HG02943 (cell line): Measurements from ENCODE around the gene ANKRD33B.
"Not testable (repeated sequence)": the region's sequence is repeated elsewhere in the genome, so short reads cannot be mapped to it uniquely, and the experiment has no call there.

Source experiments
- ATAC-seq: cut with Tn5 transposase; IDR thresholded peaks from one replicate; pipeline ENCODE4 v1.9.1; 2021; ENCODE audit warnings: mild to moderate bottlenecking, low read depth, moderate library complexity; ENCODE audit not compliant: unreplicated experiment

ANKRD33B gene

DNA sequence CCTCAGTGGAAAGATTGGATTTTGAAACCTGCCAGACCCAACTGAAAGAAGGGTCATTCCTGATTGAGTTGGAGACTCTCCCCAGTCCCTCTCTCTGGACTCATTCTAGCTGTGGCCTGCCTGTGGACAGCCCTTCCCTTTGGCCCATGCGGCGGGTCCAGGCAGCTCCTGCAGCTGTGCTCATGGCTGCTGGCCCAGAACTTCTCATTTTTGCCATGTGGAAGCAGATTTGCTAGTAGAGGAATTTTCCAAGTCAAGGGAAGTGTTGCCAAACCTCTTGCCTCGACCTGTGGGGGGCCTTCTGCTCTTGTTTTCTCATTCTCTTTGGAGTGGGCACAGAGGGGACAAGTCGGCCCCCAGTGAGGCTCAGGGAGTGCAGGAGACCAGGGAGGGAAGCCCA lies 89.2 kb downstream of the ANKRD33B start:
- ATAC-seq, result no peak

DNA sequence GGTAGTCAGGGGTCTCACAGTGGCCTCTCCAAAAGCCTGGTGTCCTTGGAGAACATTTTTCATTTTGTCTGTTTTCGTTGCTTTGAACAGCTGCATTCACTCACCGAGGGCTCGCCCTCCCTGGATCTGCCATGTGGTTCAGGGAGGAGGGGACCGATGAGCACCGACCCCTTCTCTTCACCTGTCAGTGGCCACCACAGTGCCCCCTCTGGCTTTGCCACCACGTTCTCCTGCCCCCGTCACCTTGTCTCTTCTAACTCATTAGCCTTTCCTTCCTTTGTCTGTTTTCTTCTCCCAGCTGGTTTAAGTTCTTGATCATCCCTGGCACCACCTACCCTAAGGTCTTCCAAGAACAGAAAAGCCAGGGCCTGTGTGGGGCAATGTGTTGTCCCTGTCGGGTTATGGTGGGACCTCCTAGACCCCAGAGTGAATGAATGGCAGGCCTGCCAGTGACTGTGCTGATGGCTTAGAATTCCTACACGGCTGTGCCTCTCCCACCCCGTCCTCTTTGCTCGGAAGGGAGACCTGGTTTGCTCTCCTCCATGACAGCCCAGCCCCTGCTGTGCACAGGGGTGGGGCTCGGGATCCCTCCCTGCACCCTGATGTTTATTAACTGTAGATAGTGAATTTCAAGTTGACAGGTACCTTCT lies 90.0 kb downstream of the ANKRD33B start:
- ATAC-seq, result no peak

DNA sequence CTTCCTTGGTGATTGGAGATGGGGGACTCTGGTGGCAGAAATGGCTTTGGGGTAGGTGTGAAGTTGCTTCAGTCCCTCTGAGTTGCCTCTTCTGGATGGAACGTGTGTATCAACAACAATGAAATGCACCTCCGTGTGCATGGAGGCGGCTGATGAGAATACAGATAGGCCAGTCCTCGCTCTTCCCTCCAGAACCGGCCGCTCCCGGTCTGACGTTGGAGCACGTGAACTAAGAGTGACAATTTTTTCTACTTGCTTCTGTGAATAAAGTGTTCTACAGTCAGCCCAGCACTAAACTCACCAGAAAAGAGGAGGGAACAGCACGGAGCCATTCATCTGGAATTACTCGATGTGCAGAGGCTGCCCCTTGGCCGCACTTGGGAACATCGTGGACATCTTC lies 90.7 kb downstream of the ANKRD33B start:
- ATAC-seq, result no peak

DNA sequence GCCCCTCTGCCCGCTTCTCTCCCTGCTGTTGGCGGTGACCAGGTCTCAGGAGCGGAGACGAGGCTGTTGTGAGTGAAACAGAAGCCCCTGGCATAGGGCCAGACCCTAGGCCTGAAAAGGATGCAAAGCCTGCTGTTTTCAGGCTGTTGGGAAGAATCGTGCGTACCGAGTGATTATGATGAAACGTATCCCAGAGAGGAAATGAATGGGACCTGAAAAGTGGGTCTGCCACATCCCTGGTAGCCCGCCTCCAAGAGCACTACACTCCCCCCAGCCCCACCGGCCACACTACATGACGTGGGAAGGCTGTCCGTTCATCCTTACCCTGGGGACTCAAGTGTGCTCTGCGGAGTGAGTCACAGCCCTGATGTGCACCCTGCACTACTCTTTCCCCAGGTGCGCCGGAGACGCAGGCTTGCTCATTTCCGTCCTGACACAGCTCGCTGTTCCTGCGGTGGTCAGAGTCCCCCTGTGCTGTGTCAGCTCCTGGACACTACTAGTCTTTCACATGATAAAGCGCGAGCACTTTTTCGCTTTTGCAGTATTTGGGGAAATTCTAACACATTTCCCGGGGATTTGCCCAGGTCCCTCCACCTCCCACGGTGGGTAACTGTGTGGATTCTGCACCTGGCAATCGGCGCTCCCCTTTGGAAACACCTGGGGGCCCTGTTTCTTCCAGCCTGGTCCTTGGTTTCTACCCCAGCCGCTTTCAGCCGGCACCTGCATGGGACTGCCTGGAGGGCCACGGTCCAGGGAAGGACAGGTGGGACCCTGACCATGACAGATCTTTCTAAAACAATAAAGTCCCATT lies 91.5 kb downstream of the ANKRD33B start:
- ATAC-seq, result no peak

DNA sequence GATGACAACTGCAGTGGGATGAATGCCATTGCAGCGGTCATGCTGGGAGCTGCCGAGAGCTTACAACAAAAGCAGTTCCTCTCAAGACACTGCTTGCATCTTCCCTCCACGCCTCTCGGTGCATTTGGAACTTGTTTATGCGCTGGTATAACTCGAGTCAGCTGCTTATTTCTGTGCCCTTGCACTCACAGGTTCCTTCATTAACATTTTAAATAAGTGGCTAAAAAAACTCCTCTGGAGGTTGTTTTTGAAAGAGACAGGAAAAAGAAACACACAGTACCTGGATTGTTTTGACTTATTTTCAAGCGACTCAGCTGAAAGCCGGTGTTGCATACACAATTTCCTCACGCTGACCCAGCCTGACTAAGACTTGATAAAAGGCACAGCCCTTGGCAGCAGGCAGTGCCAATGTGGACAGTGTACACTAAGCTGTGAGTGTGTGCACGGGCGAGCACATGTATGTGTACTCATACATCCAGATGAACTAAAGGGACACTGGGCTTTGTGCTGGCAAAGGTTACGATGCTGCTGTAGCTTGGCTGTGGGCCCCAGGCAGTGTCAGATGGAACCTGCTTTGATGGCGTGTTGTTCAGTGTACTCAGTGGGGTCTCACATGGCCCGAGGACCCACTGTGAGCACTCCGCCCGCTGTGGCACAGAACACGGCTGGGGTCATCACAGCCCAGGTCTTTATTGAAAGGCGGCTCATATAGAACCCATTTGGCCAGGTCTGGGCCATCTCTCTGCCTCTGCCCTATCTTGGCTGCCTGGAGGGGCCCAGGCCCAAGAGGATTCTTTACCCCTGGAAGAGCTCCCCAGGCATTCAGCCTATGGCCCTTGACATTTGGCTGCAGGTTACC lies 92.3 kb downstream of the ANKRD33B start:
- ATAC-seq, result no peak

DNA sequence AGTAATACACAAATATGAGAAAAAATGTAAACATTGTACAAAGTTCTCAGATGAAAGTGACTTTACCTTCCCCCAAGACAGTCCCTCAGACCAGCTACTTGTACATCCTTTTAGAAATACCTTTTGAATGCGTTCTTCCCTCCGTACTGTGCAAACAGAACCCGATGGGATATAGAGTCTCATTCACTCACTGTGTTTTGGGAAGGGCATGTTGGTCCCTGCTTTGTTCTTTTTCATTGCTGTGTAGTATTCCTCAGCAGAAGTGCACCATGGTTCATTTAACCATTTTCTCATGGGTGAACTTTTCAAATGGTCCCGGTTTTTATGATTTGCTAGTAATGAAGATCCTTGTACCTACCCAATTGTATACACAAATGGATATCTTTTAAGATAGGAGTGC lies 94.4 kb downstream of the ANKRD33B start:
- ATAC-seq, result no peak

DNA sequence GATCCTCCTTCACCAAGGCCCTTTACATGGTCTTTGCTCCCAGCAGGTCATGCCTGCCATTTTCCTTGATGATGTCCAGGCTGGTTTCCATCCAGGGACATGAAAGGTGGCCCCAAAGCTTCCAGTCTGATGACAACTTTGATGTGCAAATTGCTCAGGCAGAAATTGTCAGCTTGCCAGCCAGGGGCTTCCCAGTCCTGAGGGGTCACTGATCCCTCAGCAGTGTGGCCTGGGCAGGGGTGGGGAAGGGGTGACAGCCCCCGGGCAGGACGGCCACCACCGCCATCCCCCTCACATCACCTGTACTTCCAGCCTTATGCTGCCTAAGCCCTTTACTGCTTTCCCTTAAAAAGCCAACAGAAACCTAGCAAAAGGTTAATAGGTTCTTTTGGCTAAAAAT lies 96.3 kb downstream of the ANKRD33B start:
- no peak for ATAC-seq

DNA sequence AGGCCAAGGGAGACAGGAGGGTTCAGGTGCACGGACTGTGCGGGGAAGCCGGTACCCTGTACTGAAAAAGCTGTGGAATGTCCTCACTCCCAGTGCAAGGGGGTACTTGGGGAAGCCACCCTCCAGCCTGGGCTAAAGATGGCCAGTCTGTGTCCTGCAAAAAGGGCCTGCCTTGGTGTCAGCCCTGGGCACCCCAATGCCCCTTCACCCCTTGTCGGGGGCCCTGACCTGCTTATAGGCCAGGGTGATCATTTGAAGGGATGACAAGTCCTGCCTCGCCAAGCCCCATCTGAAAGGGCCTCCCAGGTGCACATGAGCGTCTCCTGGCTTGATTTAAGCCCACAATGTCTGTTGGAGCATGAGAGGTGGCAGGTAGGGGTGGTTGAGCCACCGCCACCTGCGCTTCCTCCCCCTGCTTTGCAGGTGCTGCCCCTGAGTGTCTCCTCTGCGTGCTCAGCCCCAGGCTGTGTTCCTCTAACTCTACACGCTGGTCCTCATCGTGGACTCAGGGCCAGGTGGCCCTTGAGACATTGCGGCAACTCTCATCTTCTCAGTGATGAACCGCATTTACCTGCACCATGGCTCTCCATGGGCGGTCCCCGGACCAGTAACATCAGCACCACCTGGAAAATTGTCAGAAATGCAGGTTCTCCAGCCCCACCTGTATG lies 97.0 kb downstream of the ANKRD33B start:
- ATAC-seq, result no peak

DNA sequence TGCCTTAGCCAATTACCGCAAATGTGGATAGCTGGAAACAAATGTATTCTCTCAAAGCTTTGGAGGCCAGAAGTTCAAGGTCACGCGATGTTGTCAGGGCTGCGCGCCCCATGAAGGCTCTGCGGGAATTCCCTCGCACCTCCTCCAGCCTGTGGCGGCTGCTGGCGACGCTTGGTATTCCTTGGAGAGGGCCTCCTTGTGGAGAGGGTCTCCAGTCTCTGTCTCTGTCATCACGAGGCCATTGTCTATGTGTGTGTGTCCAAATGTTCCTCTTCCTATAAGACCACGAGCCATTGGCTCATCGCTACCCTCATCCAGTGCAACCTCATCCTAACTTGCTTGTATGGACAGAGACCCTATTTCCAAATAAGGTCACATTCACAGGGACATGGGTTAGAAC lies 97.5 kb downstream of the ANKRD33B start:
- no peak for ATAC-seq

DNA sequence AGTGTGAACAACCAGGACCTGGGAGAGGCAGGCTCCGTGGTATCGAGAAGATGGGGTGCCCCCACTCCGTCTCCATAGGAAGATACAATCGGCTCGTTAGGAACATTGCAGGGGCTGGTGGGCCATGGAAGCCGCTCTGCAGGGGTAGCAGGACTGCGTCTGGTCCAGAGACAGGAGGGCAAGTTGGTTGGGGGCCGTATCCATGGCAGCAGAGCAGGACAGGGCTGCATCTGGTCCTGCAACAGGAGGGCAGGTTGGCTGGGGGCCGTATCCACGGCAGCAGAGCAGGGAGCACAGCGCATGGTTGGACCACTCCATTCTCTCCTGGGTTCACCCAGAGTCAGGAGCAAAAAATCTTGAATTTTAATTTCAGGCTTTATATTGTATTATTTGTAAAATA lies 98.2 kb downstream of the ANKRD33B start:
- ATAC-seq, result no peak

DNA sequence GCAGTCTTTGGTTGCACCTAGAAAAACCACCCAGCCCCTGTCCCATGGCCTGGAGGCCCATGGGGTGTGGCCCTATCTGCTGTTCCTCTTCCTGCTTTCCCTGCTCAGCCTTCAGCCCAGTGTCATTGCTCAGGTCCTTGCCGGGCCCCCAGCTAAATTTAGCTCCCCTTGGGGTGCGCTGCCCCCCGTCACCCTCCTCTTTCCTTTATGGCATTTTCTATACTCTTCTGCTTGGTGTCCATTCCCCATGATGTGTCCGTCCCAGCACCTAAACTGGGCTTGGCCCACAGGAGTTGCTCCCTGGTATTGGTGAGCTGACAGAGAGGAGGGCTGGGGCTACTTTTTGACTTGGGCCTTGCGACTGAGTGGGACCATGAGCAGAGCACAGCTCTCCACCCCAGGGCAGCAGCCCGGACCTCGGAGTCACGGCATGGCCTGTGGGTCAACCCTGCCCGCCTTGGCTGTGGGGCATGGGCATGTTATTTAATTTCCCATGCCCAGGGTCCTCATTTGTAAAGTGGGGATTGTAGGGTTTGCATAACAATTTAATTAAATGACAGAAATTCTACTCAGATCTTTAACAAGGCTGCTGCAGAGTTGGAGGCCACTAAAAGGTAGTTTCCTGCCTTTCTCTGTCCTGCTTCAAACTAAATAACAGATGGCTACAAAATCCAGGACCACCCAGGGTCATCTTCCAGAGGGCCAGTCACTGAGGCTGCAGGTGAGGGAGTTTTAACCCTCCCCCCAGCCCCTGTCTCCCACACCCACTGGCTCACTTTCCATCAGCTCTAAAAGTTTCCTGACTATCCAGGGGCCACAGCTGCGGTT lies 99.0 kb downstream of the ANKRD33B start:
- no peak for ATAC-seq

DNA sequence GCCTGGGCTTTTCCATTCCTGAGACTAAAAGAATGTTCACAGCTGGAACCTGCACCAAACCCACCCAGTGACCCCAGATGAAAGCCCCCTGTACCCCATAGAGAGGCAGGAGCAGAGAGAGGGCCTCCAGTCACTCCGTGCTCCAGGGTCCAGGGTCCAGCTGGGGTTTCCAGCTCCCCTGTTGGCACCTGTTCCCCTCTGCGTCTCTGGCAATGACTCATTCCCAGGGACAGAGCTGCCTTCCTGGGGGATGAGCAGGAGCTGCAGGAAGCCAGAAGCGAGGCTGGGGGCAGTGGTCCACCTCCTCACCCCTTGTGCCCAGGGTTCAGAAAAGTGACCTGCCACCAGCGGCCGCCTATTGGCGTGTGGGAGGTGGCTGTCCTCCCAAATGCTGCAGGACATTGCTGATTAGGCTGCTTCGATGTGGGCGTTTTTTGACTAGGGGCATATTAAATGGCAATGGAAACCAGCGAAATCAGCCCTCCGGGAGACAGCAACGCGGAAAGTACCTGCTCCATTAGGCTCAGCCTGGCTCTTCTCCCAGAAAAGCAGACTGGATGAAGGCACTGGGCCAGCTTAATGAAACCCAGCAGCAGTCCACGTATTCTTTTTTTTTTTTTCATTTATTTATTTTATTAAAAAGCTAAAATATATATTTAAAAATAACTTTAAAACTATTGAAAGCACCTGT lies 99.8 kb downstream of the ANKRD33B start:
- no peak for ATAC-seq

DNA sequence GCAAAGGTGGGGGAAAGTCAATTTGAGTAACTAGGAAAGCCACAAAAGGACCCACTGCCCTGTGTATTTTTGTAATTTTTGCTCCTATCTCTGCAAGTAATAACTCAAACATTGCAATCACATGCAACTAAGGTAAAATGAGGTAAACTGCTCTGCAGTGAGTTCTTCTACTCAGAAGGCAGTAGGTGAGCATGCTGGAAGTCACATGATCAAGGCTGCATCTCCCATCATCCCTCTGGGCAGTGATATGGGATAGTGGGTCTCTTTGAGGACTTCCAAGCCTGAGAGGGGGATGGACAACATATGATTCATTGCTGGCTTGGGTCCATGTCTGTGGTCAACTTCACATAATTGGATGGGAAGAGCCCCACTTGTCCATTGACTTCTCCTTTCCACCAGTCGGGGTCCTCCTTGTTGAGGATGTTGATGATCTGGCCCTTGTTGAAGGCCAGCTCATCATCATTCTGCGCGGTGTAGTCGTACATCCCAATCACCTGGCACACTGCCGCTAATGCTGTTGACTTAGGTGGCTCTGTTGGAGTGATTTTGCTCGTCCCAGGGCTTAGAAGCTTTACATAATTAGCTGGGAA lies 100.4 kb downstream of the ANKRD33B start:
- ATAC-seq, result not testable (repeated sequence)

DNA sequence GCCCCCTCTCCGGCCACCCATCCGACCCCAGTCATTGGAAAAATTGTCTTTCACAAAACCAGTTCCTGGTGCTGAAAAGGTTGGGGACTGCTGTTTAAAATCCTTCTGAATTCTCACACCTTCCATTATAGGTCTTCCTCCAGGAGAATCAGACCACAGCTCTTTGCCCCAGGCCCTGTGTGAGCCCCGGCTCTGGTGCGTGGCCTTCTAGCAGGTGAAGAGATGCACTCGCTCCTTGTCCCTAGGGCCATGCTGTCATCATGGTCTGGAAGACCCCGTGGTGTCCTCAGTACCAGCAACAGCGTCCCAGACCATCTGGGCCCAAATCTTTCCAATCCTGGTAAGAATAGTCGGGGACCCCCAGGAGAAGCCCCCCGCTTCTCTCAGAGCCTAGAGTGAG lies 101.9 kb downstream of the ANKRD33B start:
- no peak for ATAC-seq

DNA sequence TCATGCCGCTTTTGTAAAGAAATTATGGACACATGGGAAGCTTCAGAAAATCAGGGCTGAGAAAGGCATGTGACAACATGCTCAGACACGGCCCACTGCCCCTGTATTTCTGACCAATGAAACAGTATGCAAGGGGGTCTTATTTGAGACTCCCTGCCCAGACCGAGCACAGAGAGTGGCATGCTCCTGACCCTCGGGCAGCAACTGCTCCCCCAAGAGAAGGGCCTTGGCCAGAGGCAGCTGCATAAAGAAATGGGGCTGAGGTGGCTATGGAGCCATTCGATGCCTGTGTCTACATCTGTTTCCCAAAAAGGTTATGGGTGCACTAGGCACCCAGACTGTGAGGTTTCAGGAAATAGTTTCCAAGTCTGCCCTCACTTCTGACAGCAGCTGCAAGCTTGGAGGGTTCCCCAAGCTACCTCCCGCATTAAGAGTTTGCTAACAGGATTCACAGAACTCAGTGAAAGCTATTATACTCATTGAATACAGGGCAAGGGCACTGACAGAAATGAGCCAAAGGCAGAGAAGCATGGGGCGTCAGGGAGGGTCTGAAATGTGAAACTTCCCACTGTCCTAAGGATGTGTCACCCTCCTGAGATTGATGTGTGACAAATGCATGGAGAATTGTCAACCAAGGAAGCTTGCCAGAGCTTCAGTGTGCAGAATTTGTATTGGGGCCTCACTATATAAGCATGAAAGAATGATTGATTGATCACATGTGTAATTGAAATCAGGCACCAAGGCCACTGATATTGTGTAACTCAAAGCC lies 102.8 kb downstream of the ANKRD33B start:
- no peak for ATAC-seq

DNA sequence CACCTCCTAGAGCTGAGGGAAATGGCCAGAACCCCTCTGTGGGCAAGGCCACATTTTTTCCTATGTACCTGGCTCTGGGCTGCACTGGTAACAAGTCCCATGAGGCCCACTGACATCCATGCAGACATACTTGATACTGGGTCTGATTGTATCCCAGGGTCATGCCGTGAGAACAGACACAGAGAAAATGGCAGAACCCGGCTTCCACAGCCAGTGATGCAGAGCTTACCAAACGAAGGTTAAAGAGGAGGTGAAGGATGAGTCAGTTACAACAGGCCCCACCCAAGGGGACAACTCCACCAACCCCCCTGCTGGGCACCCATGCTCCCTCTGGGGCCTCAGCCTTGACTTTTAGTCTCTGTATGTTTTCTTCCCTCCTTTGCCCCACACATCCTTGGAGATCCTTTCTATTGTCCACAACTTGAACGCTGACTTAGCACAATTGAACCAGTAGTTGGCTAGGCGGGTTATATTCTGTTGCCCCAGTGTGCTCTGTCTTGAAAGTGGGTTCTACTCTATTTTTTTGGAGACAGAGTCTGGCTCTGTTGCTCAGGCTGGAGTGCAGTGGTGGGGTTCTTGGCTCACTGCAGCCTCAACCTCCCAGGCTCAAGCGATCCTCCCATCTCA lies 103.7 kb downstream of the ANKRD33B start:
- no peak for ATAC-seq

DNA sequence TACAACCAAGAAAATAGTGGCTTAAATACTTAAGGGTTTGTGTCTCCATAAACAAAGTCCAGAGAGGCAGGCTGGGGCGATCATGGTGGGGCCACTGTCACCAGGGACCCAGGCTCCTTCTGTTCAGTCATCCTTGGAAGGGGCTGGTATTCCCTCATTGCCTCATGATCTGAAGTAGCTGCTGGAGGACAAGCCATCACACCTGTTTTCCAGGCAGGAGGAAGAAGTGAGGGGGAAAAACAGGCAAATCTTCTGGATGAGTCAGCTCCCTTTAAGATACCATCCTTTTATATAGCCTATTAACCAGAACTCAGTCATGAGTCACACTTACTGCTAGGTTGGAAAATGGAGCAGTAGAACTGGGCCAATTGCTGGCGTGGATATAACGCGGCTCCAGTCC lies 104.8 kb downstream of the ANKRD33B start:
- ATAC-seq, result no peak

DNA sequence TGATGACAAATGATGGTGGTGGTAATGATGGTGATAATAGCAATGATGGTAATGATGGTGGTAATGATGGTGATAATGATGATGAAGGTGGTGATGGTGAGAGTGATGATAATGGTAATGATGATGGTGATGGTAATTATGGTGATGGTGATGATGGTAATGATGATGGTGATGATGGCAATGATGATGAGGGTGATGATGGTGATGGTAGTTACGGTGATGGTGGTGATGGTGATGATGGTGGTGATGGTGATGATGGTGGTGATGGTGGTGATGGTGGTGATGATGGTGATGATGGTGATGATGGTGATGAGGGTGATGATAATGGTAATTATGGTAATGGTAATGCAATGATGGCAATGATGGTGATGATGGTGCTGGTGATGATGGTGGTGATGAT lies 106.1 kb downstream of the ANKRD33B start:
- no peak for ATAC-seq
